MM.1S (cell line): ENCODE measurements around the gene BLTP3B.
"Not testable (repeated sequence)": the region's sequence is repeated elsewhere in the genome, so short reads cannot be mapped to it uniquely, and the experiment has no call there.

ENCODE experiments used
- DNase-seq: peaks from one replicate; pipeline ENCODE4 v3.0.0-alpha.2; 2015
- H2AFZ ChIP-seq: fragments of 300-600 bp; sonication (generic); 2 replicates; pipeline ENCODE4 v1.6.0; 2016; ENCODE audit warnings: antibody characterized with exemption, low read length
- H3F3A ChIP-seq: fragments of 300-600 bp; sonication (generic); 2 replicates; pipeline ENCODE4 v1.6.1; 2016; ENCODE audit warnings: mild to moderate bottlenecking, antibody characterized with exemption, low read length, moderate library complexity, mixed read lengths; ENCODE audit not compliant: insufficient read depth
- H3K27ac ChIP-seq: fragments of 300-600 bp; sonication (generic); 2 replicates; pipeline ENCODE4 v1.5.1; 2016; ENCODE audit warnings: mild to moderate bottlenecking, low read length
- H3K27me3 ChIP-seq: fragments of 300-600 bp; sonication (generic); replicated peaks from 2 replicates; pipeline ENCODE4 v1.6.0; 2016; ENCODE audit warnings: low read length; ENCODE audit not compliant: insufficient read depth
- H3K36me3 ChIP-seq: fragments of 300-600 bp; sonication (generic); replicated peaks from 2 replicates; pipeline ENCODE4 v1.6.1; 2016; ENCODE audit warnings: mild to moderate bottlenecking, low read length, mixed read lengths; ENCODE audit not compliant: insufficient read depth
- H3K4me1 ChIP-seq: fragments of 300-600 bp; sonication (generic); 2 replicates; pipeline ENCODE4 v1.6.1; 2016; ENCODE audit warnings: low read length, mixed read lengths
- H3K4me2 ChIP-seq: fragments of 300-600 bp; sonication (generic); 2 replicates; pipeline ENCODE4 v1.6.0; 2016; ENCODE audit warnings: low read depth, low read length
- H3K4me3 ChIP-seq: fragments of 300-600 bp; sonication (generic); 2 replicates; pipeline ENCODE4 v1.5.1; 2016; ENCODE audit warnings: low read length, mixed read lengths
- H3K79me2 ChIP-seq: fragments of 300-600 bp; sonication (generic); 2 replicates; pipeline ENCODE4 v1.6.1; 2016; ENCODE audit warnings: mixed run types, low read length, mixed read lengths
- H3K9ac ChIP-seq: fragments of 300-600 bp; sonication (generic); 2 replicates; pipeline ENCODE4 v1.6.1; 2016; ENCODE audit warnings: low read length, mixed read lengths
- H3K9me2 ChIP-seq: fragments of 300-600 bp; sonication (generic); replicated peaks from 2 replicates; pipeline ENCODE4 v1.6.1; 2016; ENCODE audit warnings: mild to moderate bottlenecking, low read length, mixed read lengths; ENCODE audit not compliant: insufficient read depth
- H3K9me3 ChIP-seq: fragments of 300-600 bp; sonication (generic); replicated peaks from 2 replicates; pipeline ENCODE4 v1.6.1; 2016; ENCODE audit warnings: mild to moderate bottlenecking, low read length, mixed read lengths; ENCODE audit not compliant: insufficient read depth
- H4K20me1 ChIP-seq: fragments of 300-600 bp; sonication (generic); 2 replicates; pipeline ENCODE4 v1.6.1; 2016; ENCODE audit warnings: mild to moderate bottlenecking, low read length, moderate library complexity, mixed read lengths; ENCODE audit not compliant: insufficient read depth
- EZH2 ChIP-seq: fragments of 300-600 bp; sonication (generic); optimal IDR thresholded peaks from 2 replicates; pipeline ENCODE3; 2017; ENCODE audit warnings: low read depth, mild to moderate bottlenecking, antibody characterized with exemption, low read length, mixed read lengths
- EZH2phosphoT487 ChIP-seq: fragments of 300-600 bp; sonication (generic); IDR thresholded peaks from 2 replicates; pipeline ENCODE4 v1.6.1; 2018; ENCODE audit warnings: antibody characterized with exemption, low read length
- TF ChIP-seq, protein P1 (sequence below): fragments of 300-600 bp; sonication (generic); IDR thresholded peaks from 2 replicates; pipeline ENCODE4 v1.5.1; 2016; ENCODE audit warnings: antibody characterized with exemption, low read length, mixed read lengths

The BLTP3B gene, protein sequence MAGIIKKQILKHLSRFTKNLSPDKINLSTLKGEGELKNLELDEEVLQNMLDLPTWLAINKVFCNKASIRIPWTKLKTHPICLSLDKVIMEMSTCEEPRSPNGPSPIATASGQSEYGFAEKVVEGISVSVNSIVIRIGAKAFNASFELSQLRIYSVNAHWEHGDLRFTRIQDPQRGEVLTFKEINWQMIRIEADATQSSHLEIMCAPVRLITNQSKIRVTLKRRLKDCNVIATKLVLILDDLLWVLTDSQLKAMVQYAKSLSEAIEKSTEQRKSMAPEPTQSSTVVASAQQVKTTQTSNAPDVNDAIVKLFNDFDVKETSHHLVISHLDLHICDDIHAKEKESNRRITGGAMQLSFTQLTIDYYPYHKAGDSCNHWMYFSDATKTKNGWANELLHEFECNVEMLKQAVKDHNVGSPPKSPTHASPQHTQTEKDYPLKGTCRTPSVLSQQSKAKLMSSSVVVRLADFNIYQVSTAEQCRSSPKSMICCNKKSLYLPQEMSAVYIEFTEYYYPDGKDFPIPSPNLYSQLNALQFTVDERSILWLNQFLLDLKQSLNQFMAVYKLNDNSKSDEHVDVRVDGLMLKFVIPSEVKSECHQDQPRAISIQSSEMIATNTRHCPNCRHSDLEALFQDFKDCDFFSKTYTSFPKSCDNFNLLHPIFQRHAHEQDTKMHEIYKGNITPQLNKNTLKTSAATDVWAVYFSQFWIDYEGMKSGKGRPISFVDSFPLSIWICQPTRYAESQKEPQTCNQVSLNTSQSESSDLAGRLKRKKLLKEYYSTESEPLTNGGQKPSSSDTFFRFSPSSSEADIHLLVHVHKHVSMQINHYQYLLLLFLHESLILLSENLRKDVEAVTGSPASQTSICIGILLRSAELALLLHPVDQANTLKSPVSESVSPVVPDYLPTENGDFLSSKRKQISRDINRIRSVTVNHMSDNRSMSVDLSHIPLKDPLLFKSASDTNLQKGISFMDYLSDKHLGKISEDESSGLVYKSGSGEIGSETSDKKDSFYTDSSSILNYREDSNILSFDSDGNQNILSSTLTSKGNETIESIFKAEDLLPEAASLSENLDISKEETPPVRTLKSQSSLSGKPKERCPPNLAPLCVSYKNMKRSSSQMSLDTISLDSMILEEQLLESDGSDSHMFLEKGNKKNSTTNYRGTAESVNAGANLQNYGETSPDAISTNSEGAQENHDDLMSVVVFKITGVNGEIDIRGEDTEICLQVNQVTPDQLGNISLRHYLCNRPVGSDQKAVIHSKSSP (N-terminal part only)

DNA sequence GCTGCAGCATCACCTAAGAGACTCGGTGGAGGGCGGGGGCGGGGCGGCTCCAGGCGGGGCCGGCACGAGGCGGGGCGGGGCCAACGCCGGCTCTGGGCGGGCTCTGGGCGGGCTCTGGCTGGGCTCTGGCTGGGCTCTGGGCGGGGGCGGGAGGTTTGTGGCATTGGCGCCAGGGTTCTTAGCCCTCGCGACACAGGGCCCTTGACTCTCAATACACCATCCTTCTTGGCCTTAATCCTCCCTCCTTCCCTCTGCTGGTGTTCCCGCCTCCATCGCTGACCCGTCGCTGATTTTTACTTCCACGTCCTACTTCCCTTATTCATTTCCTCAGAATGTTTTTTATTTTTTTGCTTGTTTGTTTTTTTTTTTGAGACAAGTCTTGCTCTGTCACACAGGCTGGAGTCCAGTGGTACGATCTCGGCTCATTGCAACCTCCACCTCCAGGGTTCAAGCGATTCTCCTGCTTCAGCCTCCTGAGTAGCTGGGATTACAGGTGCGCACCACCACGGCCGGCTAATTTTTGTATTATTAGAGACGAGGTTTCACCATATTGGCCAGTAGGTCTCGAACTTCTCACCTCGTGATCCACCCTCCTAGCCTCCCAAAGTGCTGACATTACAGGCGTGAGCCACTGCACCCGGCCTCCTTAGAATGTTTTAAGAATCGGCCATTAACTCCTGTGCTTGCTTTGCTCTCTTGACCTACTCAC, at the start of gene BLTP3B:
Gene BLTP3B, minus strand, starts transcription at position 24 of the 709 bp plus-strand sequence. CDS start 239 bp downstream, outside the sequence.
- H2AFZ ChIP-seq: peak within 1 kb of the TSS; percentile 97
- peak within 1 kb of the TSS; percentile 96 for H3K9ac ChIP-seq
- no peaks in the 10 kb centered on the region for H4K20me1 ChIP-seq
- H3F3A ChIP-seq: no peaks in the 10 kb centered on the region
- no peaks in the 10 kb centered on the region for H3K4me1 ChIP-seq
- no peaks in the 10 kb centered on the region for H3K27me3 ChIP-seq
- peak within 1 kb of the TSS; percentile 64; the same call in 1 of the 2 replicates for H3K27ac ChIP-seq
- no peaks in the 10 kb centered on the region for H3K9me2 ChIP-seq
- no peaks in the 10 kb centered on the region for H3K9me3 ChIP-seq
- no peaks in the 10 kb centered on the region for H3K36me3 ChIP-seq
- peaks cover 44% of the 10 kb centered on the region for H3K79me2 ChIP-seq
- peak within 1 kb of the TSS; percentile 96 for H3K4me3 ChIP-seq
- peak; percentile 81 for DNase-seq
- H3K4me2 ChIP-seq: peak within 1 kb of the TSS; percentile 79
- no peak for TF ChIP-seq EZH2phosphoT487
- TF ChIP-seq, protein P1, sequence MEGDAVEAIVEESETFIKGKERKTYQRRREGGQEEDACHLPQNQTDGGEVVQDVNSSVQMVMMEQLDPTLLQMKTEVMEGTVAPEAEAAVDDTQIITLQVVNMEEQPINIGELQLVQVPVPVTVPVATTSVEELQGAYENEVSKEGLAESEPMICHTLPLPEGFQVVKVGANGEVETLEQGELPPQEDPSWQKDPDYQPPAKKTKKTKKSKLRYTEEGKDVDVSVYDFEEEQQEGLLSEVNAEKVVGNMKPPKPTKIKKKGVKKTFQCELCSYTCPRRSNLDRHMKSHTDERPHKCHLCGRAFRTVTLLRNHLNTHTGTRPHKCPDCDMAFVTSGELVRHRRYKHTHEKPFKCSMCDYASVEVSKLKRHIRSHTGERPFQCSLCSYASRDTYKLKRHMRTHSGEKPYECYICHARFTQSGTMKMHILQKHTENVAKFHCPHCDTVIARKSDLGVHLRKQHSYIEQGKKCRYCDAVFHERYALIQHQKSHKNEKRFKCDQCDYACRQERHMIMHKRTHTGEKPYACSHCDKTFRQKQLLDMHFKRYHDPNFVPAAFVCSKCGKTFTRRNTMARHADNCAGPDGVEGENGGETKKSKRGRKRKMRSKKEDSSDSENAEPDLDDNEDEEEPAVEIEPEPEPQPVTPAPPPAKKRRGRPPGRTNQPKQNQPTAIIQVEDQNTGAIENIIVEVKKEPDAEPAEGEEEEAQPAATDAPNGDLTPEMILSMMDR: no peak
- no peak for TF ChIP-seq EZH2

DNA sequence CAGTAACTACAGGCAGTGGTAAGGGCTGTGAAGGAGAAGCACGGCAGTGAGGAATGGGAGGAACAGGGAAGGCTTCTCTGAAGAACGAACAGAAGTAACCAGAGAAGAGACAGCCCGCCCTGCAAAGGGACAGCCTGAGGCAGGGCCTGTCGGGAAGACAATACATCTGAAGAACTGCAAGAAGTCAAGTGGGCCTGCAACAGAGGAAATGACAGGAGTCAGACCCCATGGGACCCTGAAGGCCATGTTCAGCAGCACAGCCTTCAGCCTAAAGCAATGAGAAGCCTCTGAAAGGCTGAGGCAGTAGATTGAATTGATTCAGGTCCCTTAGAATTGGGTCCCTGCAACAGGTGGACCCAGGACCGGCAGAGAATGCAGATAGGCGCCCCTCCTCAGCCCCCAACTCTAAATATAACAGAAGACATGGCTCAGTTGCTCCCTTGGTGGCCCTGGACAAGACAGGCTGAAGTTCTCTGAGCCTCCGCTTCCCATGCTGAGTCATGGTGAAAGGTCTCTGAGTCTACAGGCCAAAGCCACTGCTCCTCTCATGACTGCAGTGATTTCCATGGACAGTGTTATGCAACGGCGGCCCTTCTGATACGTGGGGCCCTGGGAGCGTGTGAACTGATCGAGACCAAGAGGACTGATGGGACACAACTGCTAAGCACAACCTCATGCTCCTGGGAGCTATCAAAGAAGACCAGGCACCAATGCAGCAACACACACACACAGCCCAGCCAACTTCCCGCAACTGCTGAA, 47.1 kb upstream of the BLTP3B start:
- H3F3A ChIP-seq: 0 out of 2 replicates have a peak, but pooled peaks cover 10% of the 10 kb centered on the region
- no peak overlapping the region for H2AFZ ChIP-seq
- H3K9me3 ChIP-seq: no peaks in the 10 kb centered on the region
- no peaks in the 10 kb centered on the region for H3K9me2 ChIP-seq
- TF ChIP-seq, protein P1: no peak
- TF ChIP-seq EZH2 (no peak), EZH2phosphoT487 (no peak)
- H3K9ac ChIP-seq: no peak overlapping the region
- H3K27ac ChIP-seq: no peak overlapping the region
- no peaks in the 10 kb centered on the region for H4K20me1 ChIP-seq
- no peaks in the 10 kb centered on the region for H3K27me3 ChIP-seq
- H3K4me3 ChIP-seq: no peak overlapping the region
- no peak overlapping the region for H3K4me2 ChIP-seq
- H3K79me2 ChIP-seq: no peaks in the 10 kb centered on the region
- H3K36me3 ChIP-seq: no peaks in the 10 kb centered on the region
- H3K4me1 ChIP-seq: peaks cover 9% of the 10 kb centered on the region
- DNase-seq: no peak

DNA sequence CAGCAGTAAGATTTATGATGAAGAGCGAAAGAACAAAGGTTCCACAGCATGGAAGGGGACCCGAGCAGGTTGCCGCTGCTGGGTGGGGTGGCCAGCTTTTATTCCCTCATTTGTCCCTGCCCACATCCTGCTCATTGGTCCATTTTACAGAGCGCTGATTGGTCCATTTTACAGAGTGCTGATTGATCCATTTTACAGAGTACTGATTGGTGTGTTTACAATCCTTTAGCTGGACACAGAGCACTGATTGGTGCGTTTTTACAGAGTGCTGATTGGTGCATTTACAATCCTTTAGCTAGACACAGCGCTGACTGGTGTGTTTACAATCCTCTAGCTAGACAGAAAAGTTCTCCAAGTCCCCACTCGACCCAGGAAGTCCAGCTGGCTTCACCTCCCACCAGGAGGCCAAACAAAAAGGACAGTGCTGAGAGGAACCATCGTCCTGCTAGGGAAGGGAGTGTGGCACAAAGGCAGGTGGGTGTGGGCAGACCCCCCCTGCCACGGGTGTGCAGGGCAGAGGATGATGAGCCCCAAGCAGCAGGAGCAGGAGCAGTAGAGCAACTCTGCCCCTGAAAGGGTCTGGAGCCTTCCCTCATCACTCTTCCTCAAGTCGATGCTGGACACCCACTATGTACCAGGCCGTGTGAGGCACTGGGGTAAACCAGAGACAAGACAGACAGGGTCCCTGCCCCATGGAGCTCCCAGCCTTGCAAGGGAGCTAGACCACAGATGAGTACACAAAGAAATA, 46.4 kb upstream of the BLTP3B start:
- not testable (repeated sequence) for H3K36me3 ChIP-seq, H3K27ac ChIP-seq, H4K20me1 ChIP-seq, DNase-seq, H3K9ac ChIP-seq, H3K9me3 ChIP-seq, H2AFZ ChIP-seq, H3K9me2 ChIP-seq, H3K4me1 ChIP-seq, H3K27me3 ChIP-seq, H3K4me2 ChIP-seq, H3K4me3 ChIP-seq, H3K79me2 ChIP-seq, H3F3A ChIP-seq
